Endothelial cell of hepatic sinusoid (primary cell): ENCODE measurements around the gene GALK2.
"Not testable (repeated sequence)": the region's sequence is repeated elsewhere in the genome, so short reads cannot be mapped to it uniquely, and the experiment has no call there.

Experiments used
- in situ Hi-C: cut with HindIII; loops from 2 replicates; pipeline ENCODE4 v1.10.0; 2017; ENCODE audit warnings: low sequenced_read_pairs

The GALK2 gene

DNA sequence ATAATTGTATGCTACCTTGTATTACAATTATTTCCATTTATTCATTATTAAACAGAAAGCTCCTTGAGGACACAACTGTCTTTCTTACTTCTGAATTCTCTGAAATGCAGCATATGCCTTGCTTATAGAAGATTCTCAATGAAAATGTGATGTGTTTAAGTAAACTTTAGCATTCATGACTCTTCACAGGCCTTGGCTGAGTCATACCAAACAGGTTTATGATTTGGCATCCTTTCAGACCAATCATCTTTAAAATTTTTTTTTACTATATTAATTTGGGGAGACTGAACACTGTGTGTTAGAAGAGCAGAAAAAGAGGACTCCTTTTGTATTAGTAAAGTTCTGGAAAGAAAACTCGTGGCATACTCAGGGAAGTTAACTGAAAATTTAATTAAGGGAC lies 6.4 kb upstream of the GALK2 start:
- in situ Hi-C loops, result no loop called here

DNA sequence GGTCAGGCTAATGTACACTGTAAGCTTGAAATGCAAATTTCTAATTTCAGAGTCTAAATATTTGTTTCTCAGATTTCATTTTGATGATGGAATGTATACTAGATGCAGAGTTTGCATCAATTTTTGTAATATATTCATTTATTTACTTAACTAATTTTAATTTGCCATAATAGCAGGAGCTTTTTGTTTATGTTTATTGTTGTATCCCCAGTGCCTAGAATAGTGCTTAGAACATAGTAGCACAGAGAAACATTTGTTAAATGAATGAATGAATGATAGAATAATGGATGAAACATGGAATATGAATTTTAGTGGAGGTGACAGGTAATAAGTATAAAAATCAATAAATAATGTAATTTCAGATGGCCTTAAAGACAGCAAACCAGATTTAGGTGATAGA lies 5.2 kb upstream of the GALK2 start:
- in situ Hi-C loops, result no loop called here

DNA sequence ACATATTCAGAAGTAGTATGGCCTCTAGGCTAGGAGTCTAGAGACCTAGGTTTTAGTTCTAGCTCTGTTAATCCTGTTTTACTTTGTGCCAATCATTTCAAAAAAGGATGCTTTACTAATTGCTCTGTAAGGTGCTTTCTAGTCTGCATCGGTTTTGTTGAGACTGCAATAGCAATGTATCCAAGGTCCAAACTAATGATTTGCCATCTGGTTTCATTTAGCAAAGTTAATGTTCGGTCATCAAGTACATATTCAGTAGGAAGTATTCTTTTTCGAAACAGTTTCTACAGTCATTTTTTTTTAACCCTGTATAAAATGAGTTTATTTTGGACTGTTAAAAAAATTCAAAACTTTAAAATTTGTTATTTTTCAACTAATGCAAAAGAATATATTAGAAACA lies 2.0 kb upstream of the GALK2 start:
- in situ Hi-C loops, result no loop called here

DNA sequence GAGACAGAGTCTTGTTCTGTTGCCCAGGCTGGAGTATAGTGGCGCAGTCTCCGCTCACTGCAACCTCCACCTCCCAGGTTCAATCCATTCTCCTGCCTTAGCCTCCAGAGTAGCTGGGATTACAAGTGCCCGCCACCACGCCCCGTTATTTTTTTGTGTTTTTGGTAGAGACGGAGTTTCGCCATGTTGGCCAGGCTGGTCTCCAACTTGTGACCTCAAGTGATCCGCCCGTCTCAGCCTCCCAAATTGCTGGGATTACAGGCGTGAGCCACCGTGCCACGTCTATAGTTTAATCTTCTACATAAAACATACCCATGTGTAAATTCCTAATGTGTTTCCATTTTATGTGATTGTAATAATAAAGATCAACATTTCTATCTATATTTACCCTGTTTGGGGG lies 1.7 kb downstream of the GALK2 start:
- in situ Hi-C loops, result no loop called here

DNA sequence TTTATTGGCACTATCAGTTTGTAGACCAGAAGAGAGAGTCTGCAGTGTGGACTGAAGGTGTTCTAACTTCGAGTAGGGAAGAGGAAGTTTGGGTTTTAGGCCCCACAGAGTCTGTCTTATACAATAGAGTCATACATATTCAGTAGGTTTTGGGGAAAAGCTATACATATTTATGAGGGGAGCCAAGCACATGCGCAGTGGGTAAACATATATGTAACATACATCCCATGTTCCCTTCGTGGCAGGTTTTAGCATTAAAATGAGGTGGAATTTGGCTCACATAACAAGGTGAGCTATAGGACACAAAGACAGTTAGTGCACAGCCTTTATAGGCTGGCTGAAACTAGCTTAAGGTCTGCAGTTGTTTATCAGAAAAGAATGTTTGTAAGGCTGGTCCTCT lies 4.9 kb downstream of the GALK2 start:
- in situ Hi-C loops, result no loop called here

DNA sequence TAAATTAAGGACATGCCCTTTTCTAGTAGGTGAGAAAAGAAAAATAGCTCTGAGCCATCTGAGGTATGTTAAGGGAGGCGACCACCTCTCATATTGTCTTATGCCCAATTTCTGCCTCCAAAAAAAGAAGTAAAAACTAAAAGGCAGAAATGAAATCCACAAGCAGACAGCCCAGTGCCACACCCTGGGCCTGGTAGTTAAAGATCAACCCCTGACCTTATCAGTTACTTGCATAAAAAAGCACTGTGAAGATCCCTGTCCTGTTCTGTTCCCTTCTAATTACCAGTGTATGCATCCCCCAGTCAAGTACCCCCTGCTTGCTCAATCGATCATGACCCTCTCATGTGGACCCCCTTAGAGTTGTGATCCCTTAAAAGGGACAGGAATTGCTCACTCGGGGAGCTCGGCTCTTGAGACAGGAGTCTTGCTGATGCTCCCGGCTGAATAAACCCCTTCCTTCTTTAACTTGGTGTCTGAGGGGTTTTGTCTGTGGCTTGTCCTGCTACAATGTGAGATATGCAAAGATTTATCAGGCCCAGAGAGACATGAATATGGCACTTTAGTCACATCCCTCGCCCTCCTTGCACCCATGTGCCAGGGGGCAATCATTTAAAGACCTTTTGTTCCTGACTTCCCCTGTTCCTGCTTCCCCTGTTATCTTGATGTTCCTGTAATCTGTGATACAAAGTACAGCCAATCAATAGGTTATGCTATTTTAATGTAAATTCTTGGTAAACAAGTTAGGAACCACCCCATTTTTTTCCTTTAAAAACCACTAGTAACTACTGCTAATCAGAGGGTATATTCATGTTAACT lies 5.7 kb downstream of the GALK2 start:
- in situ Hi-C loops, result not testable (repeated sequence)

DNA sequence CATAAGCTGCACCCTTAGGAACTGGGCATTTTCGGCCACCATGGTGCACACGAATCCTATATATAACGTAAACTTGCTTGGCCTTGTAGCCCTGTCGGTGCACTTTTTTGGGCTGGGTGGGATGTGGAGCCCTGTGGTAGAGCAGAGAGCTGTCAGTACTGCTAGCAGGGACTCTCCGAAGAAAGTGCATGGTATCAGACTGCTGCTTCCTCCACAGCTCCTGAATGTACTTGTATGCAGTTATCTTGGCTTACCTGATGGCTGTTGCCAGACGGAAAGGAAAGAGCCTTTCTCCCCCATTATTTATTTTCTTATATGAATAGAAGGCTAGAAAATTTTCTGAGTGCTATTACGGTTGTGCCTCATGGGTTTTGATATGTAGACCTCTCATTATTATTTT lies 8.4 kb downstream of the GALK2 start:
- in situ Hi-C loops, result no loop called here

DNA sequence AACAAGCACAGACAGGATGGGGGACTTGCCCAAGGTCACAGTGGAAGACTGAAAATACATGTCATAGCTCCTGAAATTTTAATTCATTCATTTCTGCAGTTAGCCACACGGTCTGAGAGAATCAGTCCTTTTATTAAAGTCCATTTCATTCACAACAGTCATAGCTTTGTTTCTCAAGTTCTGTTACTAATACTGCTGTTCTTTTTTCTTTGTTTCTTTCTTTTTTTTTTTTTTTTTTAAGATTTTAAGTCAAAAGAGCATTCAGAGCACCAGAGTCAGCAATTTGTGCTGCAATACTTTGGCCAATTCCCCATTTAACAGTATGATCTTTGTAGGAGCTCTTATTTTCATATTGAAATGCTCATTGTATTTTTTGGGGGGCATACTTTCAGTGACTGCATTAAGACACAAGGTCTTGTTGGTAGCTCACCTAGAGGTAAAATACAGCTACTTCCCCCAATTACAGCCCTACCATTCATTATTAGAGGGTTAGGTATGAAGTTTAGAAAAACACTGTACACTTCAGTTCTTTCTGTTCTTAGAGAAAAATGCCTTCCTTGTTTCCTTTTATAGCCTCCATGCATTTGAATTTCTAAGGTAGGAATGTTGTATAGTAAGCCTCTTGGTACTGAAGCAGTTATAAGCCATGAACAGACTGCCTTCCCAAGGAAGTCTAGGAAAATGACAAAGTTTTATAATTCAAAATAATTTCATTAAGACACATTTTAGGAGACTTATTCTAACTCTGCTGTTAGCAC lies 9.6 kb downstream of the GALK2 start:
- in situ Hi-C loops, result no loop called here

DNA sequence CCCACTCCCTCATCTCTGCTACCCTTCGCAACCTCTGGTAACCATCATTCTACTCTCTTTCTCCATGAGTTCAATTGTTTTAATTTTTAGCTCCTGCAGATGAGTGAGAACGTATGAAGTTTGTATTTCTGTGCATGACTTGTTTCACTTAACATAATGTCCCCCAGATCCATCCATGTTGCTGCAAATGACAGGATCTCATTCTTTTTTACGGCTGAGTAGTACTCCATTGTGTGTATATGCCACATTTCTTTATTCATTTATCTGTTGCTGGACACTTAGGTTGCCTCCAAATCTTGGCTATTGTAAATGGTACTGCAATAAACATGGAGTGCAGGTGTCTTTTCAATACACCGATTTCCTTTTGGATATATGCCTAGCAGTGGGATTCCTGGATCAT lies 12.1 kb downstream of the GALK2 start:
- in situ Hi-C loops, result no loop called here

DNA sequence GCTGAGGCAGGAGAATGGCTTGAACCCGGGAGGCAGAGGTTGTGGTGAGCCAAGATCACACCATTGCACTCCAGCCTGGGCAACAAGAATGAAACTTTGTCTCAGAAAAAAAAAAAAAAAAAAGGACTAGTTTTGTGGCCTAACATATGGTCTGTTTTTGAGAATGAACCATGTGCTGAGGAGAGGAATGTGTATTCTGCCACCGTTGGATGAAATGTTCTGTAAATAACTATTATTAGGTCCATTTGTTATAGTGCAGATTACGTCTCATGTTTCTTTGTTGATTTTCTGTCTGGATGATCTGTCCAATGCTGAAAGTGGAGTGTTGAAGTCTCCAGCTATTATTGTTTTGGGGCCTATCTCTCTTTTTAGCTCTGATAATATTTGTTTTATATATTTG lies 13.7 kb downstream of the GALK2 start:
- in situ Hi-C loops, result not testable (repeated sequence)

DNA sequence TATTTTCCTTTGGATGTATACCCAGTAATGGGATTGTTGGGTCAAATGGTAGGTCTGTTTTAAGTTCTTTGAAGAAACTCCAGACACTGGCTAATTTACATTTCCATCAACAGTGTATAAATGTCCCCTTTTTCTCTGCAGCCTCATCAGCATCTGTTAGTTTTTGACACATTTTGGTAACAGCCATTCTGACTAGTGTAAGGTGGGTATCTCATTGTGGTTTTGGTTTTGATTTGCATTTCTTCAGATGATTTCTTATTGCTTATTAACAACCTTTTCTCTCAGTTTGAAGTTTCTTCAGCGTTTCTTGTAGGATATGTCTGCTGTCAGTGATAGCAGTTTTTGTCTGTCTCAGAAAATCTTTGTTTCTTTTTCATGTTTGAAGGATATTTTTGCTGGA lies 15.4 kb downstream of the GALK2 start:
- in situ Hi-C loops, result no loop called here

DNA sequence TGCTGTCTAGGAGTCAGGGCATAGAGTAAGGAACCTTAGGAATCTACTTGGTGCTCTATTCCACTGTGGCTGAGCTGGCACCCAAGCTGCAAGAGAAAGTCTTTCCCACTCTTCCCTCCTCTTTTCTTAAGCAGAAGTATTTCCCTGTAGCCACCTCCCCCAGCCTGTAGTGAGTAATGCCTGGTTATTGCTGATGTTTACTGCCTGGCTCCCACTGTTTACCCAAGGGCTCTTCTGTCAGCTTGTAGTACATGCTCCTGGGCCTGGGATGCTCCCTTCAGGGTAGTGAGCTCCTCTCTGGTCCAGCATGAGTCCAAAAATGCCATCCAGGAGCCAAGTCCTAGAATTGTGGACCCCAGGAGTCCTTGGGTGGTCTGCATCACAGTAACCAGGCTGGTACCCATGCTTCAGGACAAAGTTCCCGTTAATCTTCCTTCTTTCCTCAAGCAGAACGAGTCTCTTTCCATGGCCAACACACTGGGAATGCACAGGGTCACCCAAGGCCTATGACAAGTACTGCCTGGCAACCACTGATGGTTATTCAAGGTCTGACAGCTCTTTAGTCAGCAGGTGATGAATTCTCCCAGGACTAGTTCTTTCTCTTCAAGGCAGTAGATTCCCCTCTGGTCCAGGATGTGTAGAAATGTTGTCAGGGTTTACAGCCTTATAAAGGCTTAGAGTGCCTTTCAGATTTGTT lies 17.6 kb downstream of the GALK2 start:
- in situ Hi-C loops, result no loop called here

DNA sequence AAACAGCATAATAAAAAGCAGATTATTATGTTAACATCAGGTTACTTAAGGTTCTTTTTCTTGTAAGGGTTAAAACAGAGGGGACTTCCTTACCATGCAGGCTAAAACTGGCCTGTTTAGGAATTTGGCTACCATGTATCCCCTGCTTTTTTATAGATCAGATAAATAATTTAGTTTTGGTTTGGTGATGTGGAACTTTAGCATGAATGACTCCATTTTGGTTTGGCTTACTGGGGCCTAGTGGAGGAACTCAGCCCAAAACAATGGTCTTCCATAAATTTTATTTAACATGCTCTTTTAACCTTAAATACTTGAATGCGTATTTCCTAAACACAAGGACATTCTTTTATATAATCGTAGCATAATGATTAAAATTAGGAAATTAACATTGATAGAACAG lies 18.9 kb downstream of the GALK2 start:
- in situ Hi-C loops, result no loop called here

DNA sequence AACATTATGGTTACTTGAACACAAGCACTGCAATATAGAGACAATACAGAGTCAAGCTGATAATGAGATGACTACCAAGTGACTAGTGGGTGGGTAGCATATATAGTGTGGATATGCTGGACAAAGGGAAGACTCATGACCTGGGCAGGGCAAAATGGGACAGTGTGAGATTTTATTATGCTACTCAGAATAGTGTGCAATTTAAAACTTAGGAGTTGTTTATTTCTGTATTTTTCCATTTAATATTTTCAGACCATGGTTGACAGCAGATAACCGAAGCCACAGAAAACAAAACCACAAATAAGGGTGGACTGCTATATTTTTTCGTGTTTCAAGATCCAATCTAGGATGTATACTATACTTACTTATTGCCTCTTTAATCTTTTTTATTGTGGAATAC lies 19.6 kb downstream of the GALK2 start:
- in situ Hi-C loops, result no loop called here

DNA sequence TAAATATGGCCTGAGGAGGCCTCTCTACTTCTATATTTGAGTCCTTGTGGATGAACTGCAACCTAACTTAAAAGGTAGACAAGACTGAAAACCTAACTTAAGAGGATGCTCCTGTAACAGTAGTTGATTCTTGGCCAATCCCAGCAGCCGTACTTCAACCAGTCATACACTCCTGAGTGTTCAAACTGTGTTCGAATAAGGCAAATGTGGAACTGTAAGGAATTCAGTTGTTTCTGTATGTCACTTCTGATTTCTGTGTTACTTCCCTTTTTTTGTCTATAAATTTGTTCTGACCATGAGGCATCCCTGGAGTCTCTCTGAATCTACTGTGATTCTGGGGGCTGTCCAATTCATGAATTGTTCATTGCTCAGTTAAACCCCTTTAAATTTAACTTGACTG lies 20.5 kb downstream of the GALK2 start:
- in situ Hi-C loops, result no loop called here

DNA sequence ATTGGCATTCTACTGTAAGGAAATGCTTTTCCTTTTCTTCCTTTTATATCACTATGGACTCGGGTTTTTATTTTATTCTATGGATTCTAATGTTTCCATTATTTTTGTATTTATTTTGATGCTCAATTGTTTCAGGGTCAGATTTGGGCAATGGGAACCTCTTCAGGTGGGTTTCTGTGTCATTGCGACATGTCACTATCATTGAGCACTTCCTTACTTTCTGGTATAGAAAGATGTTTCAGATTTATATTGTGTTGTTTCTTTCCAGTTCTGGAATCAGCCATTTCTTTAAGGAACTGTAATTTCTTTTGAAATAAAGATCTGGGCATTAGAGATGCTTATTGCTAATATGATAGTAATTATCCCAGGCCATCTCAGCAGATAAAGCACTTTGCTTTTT lies 21.8 kb downstream of the GALK2 start:
- in situ Hi-C loops, result no loop called here

DNA sequence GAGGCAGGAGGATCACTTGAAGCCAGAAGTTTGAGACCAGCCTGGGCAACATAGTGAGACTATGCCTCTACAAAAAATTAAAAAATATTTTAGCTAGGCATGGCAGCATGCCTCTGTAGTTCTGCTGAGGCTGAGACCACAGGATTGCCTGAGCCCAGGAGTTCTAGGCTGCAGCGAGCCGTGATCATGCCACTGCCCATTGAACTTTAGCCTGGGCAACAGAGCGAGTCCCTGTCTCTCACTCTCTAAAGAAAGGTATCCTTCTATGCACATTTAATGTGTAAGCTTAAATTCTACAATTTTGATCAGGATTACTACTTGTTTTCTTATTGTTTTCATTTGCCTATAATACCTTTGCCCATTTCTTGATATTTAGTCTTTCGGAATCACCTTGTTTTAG lies 26.8 kb downstream of the GALK2 start:
- in situ Hi-C loops, result no loop called here

DNA sequence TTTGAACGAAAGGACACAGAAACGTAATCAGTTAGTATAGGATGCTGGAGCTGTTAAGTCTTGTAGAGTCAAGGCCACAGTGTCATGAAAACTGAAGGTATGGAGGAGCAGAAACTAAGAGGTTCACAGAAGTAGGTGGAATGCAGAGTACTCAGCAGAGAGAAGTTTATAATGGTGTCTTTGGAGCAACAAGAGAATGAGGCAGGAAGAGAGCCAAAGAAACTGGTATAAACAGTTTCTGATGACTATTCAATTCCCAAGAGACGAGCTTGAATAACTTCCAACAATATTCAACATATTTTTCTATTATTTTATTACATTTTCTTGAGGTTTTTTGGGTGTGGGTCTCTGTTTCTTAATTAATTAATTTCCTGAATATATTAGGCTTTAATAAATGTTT lies 29.6 kb downstream of the GALK2 start:
- in situ Hi-C loops, result no loop called here

DNA sequence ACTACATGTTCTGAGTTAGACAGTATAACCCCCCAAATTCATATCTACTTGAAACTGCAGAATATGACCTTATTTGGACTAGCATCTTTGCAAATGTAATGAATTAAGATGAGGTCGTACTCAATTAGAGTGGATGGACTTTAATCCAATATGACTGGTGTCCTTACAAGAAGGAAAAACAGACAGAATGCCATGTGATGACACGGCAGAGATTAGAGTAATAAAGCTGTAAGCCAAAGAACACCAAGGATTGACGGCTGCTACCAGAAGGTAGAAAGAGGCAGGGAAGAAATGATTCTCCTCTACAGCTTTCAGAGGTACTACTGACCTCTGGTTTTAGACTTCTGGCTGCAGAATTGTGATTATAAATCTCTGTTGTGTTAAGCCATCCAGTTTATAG lies 30.3 kb downstream of the GALK2 start:
- in situ Hi-C loops, result no loop called here

DNA sequence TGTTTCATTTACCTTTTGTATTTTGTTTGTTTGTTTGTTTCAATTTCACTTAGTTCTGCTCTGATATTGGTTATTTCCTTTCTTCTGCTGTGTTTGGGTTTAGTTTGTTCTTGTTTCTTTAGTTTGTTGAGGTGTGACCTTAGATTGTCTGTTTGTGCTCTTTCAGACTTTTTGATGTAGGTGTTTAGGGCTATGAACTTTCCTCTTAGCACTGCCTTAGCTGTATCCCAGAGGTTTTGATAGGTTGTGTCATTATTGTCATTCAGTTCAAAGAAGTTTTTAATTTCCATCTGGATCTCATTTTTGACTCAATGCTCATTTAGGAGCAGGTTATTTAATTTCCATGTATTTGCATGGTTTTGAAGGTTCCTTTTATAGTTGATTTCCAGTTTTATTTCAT lies 38.1 kb downstream of the GALK2 start:
- in situ Hi-C loops, result loop anchor here (5.0 kb wide), 1 partner anchor 39 kb away; no protein-coding TSS in a partner anchor

DNA sequence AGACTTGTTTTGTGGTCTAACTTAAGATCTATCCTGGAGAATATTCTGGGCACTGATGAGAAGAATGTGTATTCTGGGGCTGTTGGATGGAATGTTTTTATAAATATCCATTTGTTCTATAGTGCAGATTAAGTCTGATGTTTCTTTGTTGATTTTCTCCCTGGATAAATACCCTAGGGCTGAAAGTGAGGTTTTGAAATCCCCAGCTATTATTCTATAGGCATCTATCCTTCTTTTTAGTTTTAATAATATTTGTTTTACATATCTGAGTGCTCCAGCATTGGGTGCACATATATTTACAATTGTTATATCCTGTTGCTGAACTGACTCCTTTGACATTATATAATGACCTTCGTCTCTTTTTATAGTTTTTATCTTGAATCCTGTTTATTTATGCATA lies 42.9 kb downstream of the GALK2 start:
- in situ Hi-C loops, result no loop called here
